ENCODE data around the gene ICAM5. TPM values are rescaled to one million over a fixed set of nuclear protein-coding genes. Genes with fewer than 3 reads are reported as not detected.
"Not testable (repeated sequence)": the region's sequence is repeated elsewhere in the genome, so short reads cannot be mapped to it uniquely, and the experiment has no call there.

ICAM5 gene
- total RNA-seq, 1 experiment from 2014 or later: 2.2 TPM

DNA sequence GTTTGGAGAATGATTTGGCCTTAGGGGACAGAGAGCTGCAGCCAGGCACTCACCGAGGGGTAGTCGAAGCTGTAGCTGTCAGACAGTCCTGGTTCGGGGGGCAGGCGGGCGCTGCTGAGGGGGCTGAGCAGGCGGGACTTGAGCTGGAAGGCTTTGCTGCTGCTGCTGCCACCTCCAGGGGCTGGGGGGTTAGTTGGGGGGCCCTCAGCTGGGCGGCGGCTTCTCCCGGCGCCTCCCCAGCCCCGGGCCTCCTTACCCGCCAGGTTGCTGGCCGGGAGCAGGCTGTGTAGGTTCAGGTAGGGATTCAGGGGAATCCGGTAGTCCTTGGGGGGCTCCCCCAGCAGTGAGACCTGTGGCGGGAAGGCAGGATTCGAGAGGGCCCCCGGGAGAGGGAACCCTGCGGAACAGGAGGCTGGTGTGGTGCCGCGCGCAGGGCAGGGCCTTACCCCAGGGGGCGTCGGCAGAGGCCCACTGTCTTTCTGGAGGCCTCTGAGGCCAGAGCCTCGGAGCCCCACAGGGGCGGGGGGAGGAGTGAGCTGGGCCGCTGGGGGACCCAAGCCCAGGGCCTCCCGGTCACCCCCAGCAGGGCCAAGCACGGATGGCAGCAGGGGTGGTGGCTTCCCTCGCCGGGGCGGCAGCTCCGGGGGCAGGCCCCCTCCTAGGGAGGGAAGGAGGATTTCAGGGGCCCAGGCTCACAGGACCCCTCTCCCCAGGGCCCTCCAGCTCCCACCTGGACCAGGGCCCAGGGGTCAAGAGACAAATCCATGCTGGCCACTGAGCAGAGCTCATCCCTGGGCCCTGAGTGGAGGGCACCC lies 31.1 kb downstream of the ICAM5 start:
- no peak for DNase-seq (ENCODE audit: low read depth)

DNA sequence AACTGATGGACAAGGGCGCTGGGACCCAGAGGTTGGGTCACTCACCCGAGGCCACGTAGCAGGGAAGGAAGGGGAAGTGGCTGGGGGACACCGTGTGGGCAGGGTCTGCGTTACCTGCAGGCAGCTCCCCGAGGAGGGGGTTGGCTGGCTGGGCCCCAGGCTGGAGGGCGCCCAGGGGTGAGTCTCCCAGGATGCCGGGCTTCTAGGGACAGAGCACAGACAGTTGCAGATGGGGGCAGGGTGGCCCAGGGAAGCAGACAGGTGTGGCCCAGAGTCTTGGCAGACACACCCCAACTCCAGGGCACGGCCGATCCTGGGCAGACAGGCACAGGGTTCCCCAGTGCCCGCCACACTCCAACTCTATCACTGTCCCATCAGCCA lies 31.7 kb downstream of the ICAM5 start:
- DNase-seq (ENCODE audit: low read depth): no peak

DNA sequence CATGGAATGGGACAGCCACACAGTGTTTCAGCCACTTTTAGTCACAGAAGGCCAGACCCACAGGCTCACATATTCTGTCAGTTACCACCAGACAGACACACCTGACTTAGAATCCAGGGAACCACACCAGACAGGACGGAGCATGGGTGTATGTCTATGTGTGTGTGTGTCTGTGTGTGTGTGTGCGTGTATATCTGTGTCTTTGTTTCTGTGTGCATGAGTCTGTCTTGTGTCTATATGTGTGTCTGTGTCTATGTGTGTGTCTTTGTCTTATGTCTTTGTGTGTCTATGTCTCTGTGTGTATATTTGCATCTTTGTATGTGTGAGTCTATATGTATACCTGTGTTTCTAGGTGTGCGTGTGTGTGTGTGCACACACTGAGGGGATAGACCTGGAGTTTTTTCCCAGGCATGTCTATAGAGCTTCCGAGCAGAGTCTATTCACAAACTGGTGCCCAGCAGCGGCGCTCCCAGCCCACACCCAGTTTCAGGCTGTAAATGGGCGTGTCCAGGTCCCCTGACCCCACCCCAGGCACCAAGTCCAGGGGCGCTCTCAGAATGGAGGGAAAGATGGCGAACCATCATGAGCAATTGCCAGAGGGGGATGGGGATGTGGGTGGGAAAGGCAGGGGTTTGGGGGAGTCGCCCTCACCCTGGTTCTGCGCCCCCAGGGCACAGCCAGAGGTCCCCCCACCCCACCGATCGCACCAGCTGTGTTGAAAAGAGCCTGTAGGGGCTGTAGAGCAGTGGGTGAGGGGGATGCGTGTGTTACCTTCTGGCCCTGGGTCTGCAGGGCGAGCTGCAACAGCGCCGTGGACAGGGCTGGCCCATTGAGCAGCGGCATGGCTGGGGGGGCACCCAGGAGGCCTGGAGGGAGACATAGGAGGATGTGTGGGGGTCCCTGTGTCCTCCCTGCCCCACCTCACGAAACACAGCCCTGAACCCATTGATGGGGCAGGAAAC lies 32.4 kb downstream of the ICAM5 start:
- DNase-seq (ENCODE audit: low read depth): no peak

DNA sequence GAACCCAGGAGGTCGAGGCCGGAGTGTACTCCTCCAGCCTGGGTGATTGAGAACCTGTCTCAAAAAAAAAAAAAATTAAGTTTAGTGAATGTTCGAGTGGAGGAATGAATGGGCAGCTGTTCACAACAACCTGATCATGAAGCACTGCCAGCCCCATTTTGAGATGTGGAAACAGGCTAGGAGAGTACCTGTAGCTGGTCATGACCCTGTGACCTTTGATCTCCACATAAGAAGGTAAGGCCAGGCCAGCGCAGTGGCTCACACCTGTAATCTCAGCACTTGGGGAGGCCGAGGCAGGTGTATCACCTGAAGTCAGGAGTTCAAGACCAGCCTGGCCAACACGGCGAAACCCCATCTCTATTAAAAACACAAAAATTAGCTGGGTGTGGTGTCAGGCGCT lies 36.0 kb downstream of the ICAM5 start:
- no peak for DNase-seq (ENCODE audit: low read depth)

DNA sequence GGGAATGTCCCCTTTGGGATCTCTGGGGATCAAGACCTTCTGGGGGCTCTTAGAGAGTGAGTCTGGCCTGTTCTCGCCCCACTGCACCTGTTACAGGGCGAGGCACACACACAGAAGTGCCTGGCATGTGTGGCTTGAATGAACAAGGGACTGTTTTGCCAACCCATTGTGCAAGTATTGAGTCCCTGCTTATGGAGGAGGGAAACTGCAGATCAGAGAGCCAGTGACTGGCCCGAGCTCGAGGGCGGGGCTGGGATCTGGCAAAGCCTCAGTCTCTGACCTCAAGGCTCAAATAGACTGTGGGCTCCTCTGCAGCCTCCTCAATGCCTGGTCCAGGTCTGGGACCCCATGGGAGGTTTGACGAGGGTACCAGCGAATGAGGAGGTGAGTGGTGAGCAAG lies 38.0 kb downstream of the ICAM5 start:
- no peak for DNase-seq (ENCODE audit: low read depth)

DNA sequence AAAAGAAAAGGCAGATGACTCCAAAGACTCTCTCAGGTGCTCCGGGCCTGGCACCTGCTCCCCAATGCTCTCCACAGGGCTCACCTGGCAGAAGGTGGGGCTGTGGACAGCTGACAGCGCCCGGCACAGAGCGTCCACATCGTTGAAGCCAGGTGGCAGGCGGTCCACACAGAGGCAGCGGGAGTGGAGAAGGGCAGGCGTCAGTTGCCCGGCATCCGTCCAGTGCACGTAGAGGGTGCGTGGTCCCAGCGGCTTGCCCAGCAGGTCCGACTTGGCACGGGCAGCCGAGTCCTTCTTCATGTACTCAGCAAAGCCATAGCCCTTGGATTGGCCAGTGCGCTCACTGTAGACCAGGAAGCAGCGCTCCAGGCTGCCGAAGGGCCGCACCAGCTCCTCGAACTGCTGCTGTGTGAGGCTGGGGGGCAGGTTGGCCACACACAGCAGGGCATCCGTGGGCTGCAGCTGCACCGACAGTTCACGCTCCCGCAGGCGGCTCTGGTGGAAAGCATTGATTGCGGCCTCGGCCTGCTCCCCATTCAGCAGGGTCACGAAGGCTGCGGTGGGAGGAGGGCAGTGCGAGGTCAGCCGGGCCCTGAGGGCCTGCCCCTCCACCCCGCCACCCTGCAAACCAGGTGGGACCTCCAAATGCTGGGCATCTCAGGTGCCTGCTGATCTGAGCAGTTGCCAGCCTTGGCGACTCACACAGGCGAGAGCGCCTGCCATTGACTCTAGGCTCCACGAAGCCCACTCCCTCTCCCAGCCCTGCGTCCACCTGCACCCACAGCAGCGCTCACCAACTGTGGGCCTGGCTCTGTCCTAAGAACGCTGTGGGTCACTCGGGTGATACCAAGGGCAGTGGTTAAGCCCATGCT lies 39.0 kb downstream of the ICAM5 start:
- no peak for DNase-seq (ENCODE audit: low read depth)

DNA sequence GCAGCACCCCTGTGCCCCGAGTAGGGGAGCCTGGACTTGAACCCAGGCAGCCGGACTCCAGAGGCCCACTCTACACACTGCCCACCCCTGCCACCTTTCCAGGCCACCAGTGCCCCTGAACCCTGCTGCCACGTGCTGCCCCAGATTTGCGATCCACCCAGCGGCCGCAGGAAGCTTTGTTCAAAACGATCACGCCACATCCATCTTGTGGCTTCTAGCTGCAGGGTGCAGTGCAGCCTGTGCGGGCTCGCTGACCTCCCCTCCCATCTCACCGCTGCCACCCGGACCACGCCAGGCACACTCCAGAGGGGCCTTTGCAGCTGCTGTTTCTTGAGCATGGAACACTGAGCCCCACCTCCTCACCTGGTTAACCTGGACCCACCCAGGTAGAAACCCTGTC lies 39.8 kb downstream of the ICAM5 start:
- no peak for DNase-seq (ENCODE audit: low read depth)

DNA sequence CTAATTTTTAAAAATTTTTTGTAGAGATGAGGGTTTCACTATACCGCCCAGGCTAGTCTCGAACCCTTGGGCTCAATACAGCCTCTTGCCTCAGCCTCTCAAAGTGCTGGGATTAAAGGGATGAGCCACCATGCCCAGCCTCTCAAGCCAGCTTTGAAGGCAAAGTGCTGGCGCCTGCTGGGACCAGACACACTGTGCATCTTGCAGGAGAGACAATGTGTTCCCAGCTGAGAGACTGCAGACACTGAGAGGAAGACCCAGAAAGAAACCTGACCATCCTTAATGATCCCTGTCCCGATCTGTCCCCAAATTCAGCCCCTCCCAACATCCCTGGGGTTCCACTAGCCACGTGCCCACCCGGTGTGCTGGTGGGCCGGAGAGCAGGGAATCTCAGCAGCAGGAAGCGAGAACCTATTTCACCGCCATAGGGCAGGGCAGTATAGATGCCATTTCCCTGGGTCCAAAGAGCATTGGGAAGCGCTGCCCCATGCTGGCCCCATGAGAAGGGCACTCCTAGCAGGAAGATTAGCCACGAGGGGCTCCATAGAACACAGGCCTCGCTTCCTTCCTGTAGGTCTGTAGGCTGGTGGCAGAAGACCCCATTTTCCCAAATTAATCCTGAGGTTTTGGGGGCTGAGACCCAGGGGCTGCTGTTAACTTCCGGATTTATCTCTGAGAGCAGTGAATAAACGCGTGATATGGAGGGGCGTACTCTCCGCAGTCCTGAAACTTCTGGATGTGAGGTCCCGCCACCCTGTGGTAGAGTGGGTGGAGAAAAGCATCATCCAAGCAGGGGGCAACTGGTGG lies 42.6 kb downstream of the ICAM5 start:
- DNase-seq (ENCODE audit: low read depth): no peak

DNA sequence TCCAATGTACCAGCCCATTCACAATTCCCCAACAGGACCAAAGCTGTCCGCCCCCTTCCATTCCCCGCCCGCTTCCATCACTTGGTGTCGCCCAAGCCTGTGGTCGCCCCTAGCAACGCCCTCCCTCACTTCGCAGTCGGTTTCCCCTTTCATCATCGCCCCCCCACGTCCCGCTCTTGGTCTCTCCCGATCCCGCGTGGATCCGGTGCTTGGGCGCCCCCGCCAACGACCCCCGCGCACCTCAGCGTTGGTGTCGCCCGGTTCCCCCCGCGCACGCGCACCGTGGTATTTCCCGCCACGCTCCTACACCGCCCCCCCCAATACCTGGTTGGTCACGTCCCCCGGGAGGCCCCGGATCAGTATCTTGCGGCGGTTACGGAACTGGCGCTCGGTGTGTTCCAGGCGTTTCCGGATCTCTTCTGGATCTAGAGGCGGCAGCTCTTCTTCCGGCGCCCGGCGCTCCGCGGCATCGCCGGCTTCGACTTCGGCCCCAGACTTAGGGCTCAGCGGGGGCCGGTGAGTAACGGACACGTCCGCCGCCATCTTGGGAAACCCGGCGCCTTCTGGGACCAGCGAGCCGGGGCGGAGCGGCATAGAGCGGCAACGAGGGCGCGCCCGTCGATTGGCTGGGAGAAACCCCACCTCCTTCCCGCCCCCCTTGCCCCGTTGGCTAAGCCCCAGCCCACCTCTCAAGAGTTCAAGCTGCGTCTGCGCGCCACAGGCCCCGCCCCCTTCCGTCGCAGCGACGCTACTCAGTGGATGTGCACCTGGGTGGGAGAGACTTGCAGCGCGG lies 43.4 kb downstream of the ICAM5 start, which contains the start of gene RAVER1:
Gene RAVER1 (minus strand): TSS at position 565 of the 793 bp plus-strand sequence. CDS start 22 bp downstream, at position 543.
- DNase-seq (ENCODE audit: low read depth): peak; percentile 100

DNA sequence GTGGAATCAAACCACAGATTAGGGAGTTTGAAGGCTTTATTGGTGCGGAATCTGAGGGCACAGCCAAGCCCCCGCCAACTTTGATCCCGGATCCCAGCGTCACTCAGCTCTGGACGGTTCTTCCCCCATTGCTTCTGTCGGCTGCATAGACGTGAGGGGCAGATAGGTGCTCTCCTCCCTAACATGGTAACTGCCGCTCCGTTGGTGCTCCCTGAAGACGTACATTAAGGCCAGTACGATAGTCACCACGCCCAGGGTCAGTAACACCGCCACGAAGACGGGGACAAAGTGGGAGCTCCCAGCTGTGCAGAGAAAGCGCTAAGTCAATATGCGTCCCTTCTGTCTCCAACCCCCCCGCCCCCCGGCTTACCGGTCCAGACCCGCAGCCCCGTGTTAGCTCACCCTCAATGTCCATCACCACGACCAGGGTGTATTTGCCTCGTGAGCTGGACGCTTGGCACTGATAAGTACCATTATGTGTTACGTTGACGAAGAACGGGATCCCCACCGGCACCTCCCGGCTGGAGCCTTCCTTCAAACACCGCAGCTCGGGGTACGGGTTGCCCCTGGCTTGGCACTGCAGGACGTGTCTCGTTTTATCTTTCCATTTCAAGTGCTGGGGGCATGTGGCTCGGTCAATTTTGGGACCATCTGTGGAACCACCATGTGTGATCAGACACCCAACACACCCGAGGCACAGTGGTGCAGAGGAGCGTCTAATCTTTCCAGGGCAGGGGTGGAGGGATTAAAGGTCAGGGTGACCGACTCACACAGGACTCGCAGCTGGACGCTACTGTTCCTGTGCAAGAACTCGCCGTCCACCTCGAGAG lies 44.2 kb downstream of the ICAM5 start:
- DNase-seq (ENCODE audit: low read depth): peak; percentile 39

DNA sequence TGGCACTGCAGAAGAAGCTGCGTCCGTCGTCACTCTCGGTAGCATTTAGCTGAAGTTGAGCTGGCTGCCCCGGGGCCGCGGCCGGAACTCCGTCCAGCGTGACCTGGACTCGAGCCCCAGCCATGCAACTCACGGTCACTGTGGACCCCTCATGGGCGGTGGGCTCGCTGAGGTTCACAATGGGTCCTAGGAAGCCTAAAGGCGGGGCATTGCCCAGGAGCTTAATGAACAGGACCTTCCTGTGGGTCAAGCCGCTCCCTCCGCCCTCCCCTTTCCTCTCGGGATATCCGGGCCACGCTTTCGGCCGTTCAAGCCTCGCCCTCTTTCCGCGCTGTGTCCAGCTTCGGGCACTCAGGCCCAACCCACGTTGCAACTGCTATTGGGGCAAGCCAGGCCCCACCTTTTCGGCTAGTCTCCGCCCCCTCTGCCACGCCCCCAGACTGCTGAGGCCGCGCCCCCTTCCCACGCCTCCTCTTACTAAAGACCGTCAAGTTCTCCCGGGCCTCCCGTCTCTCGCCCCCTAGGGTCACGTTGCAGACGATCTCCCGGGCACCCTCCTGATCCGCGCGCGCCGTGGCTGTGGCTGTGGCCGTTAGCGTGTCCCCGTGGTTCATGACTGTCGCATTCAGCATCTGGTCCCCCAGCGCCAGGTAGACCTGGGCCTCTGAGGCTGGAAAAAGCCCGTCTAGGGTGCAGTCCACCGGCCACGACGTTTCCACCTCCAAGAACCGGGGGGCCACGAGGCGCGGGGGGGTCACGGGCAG lies 45.0 kb downstream of the ICAM5 start:
- DNase-seq (ENCODE audit: low read depth): peak; percentile 95

DNA sequence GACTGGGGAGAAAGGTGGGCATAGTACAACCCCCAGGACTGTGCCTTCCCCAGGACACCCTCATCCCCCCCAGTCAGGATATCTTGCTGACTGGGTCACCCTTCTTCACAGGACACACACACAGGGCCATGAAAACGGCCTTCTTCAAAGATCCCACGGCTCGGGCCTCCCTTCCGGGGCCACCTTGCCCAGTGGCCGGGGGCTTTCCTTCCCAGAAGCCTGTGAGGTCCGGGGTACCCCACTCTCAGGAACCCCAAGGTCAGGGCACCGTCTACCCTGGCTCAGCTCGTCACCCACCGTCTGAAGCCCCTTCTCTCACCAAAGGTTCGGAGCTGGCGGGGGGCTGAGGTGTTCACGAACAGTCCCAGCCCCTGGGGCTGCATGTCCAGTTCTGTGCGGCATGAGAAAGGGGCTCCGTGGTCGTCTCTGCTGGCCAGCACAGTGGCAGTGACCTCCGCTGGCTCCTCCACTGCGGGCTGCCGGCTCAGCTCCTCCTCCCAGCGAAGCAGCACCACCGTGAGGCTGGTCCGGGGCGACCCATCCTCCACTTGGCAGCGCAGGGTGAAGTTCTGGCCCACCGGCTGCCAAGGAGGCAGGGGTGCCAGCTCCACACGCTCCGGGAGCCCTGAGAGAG lies 45.7 kb downstream of the ICAM5 start:
- no peak for DNase-seq (ENCODE audit: low read depth)

DNA sequence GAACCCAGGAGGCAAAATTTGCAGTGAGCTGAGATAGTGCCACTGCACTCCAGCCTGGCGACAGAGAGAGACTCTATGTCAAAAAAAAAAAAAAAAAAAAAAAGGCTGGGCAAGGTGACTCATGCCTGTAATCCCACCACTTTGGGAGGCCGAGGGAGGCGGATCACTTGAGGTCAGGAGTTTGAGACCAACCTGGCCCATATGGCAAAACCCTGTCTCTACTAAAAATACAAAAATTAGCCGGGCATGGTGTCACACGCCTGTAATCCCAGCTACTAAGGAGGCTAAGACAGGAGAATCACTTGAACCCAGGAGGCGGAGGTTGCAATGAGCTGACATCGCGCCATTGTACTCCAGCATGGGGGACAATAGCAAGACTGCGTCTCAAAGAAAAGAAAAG lies 47.0 kb downstream of the ICAM5 start:
- DNase-seq (ENCODE audit: low read depth): not testable (repeated sequence)

DNA sequence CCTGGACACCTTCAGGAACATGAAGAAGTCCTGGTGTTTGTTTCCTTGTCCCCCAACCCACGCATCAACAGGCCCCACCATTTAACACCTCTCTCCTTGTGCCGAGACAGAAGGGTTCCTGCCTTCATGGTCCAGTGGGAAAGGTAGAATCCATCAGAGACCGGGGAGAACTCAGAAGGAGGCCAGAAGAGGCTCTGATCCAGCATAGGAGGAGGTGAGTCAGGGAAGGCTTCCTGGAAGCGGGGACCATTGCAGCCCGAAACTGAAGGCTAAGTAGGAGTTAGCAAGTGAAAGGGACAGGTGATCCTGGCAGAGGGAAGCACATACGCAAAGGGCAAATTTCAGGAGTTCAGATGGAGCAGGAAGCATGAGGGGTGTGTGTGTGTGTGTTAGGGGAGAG lies 49.2 kb downstream of the ICAM5 start:
- DNase-seq (ENCODE audit: low read depth): no peak

DNA sequence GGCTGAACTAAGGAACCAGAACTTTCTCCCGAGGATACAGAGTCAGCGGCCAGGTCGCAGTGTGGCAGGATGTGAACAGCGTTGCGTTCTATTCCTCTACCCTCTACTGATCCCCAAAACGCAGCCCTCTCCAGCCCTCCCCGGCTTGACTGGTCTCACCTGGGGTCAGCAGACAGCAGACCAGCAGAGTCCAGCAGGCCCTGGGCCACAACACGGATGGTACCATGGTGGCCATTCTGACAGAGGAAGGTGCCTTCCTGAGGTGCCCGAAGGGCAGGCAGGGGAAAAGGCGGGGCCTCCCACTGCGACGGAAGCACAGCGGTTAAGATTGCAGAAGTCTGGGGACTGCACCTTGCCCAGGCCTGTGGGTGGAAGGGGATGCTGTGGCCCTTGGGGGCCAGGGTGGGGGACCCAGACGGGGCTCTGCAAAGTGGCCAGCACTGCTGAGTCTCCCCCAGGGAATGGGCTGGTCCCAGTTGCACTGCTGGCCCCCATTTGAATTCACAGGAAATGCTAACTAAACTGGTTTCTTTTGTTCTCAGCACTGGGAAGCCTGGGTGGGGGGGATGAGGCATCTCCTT lies 49.7 kb downstream of the ICAM5 start, which contains the start of gene ICAM3:
Gene ICAM3 (minus strand): TSS at position 245 of the 581 bp plus-strand sequence. CDS start 10 bp downstream, at position 235.
- DNase-seq (ENCODE audit: low read depth): no peak

DNA sequence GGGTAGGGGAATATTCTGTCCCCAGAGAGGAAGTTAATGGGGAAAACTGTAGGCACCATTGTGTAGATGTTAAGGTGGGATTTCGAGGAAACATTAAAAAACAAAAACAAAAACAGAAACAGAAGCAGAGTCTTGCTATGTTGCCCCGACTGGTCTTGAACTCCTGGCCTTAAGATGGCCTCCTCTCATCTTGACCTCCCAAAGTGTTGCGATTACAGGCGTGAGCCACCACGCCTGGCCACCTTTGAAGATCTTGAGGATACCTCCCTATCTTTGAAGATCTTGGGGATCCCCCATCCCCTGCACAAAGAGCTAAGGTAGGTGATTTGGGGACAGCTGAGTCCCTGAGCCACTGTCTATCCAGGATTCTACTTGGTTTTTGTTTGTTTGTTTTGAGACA lies 50.2 kb downstream of the ICAM5 start:
- no peak for DNase-seq (ENCODE audit: low read depth)

DNA sequence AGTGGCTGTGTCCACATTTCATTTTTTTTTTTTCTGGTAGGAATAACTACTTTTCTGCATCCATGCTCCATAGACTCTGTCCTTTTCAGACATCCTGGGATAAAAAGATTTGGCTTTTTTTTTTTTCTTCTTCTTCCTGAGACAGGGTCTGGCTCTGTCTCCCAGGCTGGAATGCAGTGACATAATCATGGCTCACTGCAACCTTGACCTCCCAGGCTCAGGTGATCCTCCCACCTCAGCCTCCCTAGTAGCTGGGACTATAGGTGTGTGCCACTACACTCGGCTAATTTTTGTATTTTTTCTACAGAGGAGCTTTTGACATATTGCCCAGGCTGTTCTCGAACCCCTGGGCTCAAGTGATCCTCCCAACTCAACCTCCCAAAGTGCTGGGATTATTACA lies 53.7 kb downstream of the ICAM5 start:
- no peak for DNase-seq (ENCODE audit: low read depth)
